Vein endothelial cell (primary cell): ENCODE measurements around the gene TBC1D3I. TPM values are rescaled to one million over a fixed set of nuclear protein-coding genes. Genes with fewer than 3 reads are reported as not detected.

Experiments used
- small RNA-seq: library from RNA; depleted of rRNA; stranded (forward); fragments of <200 nt; gene quantifications from one replicate; pipeline ENCODE3, GENCODE V24; 2012
- total RNA-seq: library from RNA; depleted of rRNA; stranded (reverse); fragments of >200 nt; gene quantifications from 2 replicates; pipeline ENCODE4 v1.2.3, GENCODE V29; 2012

TBC1D3I gene
- total RNA-seq: 0.57 TPM in 1 of 2 replicates, not detected in the other

DNA sequence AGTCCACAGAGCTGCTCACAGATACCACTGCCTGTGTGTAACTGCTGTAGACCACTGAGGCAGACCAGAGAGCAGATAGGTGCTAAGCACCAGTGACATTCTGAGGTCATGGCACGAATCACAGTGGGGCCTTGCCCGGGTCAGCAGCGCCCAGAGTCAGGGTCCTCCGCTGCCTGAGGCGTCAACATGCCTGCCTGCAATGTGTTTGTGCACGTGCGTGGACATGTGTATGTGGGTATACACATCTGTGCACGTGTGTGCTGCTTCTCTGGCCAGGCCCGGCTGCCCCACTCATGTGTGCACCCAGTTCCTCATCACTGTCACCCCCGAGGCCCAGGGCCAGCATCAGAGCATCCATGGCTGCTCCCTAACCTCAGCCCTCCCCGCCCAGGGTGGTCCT, at the start of gene TBC1D3I:
Gene TBC1D3I, minus strand, starts transcription at position 101 of the 400 bp plus-strand sequence. CDS start 1,585 bp downstream, outside the sequence.

DNA sequence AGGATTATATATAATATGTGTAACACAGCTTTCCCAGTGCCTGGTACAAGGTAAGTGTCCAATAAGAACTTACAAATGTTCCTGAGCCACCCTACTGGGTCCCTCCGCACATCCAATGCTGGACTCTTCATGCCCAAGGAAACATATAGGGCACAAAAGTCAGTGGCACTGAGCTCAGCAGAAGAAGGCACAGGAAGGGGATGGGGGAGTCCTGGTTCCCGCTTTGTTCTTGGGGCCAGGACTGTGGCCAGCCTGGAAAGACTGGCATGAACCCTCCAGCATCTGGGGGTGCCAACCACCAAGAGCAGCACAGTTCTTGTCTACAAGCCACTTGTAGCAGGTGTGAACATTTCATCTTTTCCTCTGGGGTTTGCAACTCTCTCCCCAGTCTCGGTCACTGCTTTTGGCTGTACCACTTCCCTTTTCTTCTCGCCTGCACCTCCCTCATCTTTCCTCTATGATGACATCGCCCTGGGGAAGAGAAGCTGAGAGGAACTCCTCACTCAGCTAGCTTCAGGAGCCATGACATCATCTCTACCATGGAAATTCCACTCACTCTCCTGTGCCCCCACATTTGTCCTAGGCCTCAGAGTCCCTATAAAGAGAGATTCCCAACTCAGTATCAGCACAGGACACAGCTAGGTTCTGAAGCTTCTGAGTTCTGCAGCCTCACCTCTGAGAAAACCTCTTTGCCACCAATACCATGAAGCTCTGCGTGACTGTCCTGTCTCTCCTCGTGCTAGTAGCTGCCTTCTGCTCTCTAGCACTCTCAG, 53.7 kb downstream of the TBC1D3I start, which contains the start of gene CCL4L2:
Gene CCL4L2, plus strand, starts transcription at position 625 of the 773 bp plus-strand sequence.

Small RNA genes within 50 kb of the gene (small RNA-seq; reads per million reads assigned to genes)
- gene AC243829.3: not detected
- gene AC243829.6: not detected
- not detected for gene RF00019

Other genes starting within 250 kb of the TBC1D3I start
- gene CCL23, start 246.6 kb downstream of the TBC1D3I start, total RNA-seq: 0.98 and 6.4 TPM in 2 replicates
- gene CCL18, start 200.3 kb downstream of the TBC1D3I start, total RNA-seq: not detected in 2 replicates
- gene CCL3, start 174.4 kb downstream of the TBC1D3I start, total RNA-seq: not detected in 2 replicates
- not detected in 2 replicates for gene CCL4, start 160.7 kb downstream of the TBC1D3I start, total RNA-seq
- gene TBC1D3B, start 87.9 kb downstream of the TBC1D3I start, total RNA-seq: 0.86 TPM in 1 of 2 replicates, not detected in the other
- not detected in 2 replicates for gene CCL3L1, start 67.8 kb downstream of the TBC1D3I start, total RNA-seq
- gene CCL4L2, start 53.5 kb downstream of the TBC1D3I start, total RNA-seq: not detected in 2 replicates
- gene TBC1D3G, start 59.3 kb upstream of the TBC1D3I start, total RNA-seq: 0.86 TPM in 1 of 2 replicates, not detected in the other
- gene TBC1D3H, start 123.9 kb upstream of the TBC1D3I start, total RNA-seq: not detected in 2 replicates
- 29.3 and 34.0 TPM in 2 replicates for gene ZNHIT3, start 222.1 kb upstream of the TBC1D3I start, total RNA-seq